ENCODE results near the gene ZNF771. TPM values are rescaled to one million over a fixed set of nuclear protein-coding genes. Genes with fewer than 3 reads are reported as not detected.
A peak's percentile ranks its signal among the peaks of the same experiment; 100 is the strongest.

ZNF771 gene
- total and polyA plus RNA-seq, 9 of the 15 experiments (the other 6 are each of a cell fraction or from before 2014, with no cell fraction given): 1.5 to 12.6 (median 4.4) TPM

DNA sequence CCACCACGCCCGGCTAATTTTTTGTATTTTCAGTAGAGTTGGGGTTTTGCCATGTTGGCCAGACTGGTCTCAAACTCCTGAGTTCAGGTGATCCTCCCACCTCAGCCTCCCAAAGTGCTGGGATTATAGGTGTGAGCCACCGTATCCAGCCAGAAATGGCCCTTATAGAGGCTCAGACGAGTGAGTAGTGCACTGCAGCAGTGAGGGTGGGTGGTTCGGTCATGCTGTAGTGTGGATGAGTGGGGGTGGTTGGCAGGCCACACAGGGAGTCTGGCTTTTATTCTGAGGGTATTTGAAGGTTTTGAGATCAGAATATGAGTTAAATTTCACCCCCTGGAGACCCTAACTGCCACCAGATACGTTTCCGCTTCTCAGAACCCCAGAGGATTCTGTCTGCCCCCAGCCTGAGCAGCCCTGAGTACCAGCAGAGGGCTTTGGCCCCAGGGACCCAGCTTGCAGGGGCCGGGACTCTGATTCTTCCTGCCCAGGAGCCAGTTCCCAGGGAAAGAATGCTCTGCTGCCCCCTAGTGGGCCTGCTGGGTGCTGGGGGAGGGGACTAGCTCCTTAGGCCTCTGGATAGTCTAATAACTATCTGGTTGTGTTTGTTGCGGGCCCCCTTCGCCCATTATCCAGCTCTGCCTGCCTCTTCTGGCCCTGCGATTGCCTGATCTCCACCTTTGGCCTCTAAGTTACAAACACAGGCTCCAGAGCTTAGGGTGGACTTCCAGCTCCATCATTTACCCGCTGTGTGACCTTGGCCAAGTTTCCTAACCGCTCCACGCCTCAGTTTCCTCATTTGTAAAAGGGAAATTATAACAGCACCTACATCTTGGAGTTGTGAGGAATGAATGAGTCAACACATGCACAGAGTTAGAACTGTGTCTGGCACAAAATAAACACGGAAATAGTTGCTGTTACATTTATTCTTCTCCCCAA lies 2.0 kb downstream of the ZNF771 start (continued):
- no peak for TF ChIP-seq IRF1 (CRISPR knock-in tag; IDR thresholded peaks at IDR 0.05; ENCODE audit: borderline replicate concordance)
- TF ChIP-seq MCM7 (IDR thresholded peaks at IDR 0.05): no peak
- TF ChIP-seq NCOR1 (IDR thresholded peaks at IDR 0.05): peak; percentile 32; the same call in 1 of the 2 replicates
- TF ChIP-seq, protein P1, sequence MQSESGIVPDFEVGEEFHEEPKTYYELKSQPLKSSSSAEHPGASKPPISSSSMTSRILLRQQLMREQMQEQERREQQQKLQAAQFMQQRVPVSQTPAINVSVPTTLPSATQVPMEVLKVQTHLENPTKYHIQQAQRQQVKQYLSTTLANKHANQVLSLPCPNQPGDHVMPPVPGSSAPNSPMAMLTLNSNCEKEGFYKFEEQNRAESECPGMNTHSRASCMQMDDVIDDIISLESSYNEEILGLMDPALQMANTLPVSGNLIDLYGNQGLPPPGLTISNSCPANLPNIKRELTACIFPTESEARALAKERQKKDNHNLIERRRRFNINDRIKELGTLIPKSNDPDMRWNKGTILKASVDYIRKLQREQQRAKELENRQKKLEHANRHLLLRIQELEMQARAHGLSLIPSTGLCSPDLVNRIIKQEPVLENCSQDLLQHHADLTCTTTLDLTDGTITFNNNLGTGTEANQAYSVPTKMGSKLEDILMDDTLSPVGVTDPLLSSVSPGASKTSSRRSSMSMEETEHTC (IDR thresholded peaks at IDR 0.05): no peak
- peak; percentile 36; the same call in 1 of the 2 replicates for TF ChIP-seq EP300 (IDR thresholded peaks at IDR 0.05; ENCODE audit: low read length)
- no peak for TF ChIP-seq PHB (CRISPR knock-in tag; IDR thresholded peaks at IDR 0.05)
- no peak for TF ChIP-seq EHMT2 (IDR thresholded peaks at IDR 0.05)
- no peak for TF ChIP-seq ZNF449 (CRISPR knock-in tag; IDR thresholded peaks at IDR 0.05)
- 0 out of 2 replicates have a peak, but pooled peaks have one; percentile 56 for TF ChIP-seq ZBTB43 (CRISPR knock-in tag; IDR thresholded peaks at IDR 0.05)
- TF ChIP-seq, protein P2, sequence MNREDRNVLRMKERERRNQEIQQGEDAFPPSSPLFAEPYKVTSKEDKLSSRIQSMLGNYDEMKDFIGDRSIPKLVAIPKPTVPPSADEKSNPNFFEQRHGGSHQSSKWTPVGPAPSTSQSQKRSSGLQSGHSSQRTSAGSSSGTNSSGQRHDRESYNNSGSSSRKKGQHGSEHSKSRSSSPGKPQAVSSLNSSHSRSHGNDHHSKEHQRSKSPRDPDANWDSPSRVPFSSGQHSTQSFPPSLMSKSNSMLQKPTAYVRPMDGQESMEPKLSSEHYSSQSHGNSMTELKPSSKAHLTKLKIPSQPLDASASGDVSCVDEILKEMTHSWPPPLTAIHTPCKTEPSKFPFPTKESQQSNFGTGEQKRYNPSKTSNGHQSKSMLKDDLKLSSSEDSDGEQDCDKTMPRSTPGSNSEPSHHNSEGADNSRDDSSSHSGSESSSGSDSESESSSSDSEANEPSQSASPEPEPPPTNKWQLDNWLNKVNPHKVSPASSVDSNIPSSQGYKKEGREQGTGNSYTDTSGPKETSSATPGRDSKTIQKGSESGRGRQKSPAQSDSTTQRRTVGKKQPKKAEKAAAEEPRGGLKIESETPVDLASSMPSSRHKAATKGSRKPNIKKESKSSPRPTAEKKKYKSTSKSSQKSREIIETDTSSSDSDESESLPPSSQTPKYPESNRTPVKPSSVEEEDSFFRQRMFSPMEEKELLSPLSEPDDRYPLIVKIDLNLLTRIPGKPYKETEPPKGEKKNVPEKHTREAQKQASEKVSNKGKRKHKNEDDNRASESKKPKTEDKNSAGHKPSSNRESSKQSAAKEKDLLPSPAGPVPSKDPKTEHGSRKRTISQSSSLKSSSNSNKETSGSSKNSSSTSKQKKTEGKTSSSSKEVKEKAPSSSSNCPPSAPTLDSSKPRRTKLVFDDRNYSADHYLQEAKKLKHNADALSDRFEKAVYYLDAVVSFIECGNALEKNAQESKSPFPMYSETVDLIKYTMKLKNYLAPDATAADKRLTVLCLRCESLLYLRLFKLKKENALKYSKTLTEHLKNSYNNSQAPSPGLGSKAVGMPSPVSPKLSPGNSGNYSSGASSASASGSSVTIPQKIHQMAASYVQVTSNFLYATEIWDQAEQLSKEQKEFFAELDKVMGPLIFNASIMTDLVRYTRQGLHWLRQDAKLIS (CRISPR knock-in tag; IDR thresholded peaks at IDR 0.05): peak; percentile 40; the same call in 1 of the 2 replicates
- TF ChIP-seq TEAD4 (IDR thresholded peaks at IDR 0.05; ENCODE audit: low read length): 0 out of 2 replicates have a peak, but pooled peaks have one; percentile 13
- no peak for TF ChIP-seq TEAD4 (CRISPR knock-in tag; IDR thresholded peaks at IDR 0.05; ENCODE audit: borderline replicate concordance)
- TF ChIP-seq CTCF (IDR thresholded peaks at IDR 0.05 in 2 of 3, conservative IDR thresholded peaks at IDR 0.05 in 1 of 3; ENCODE audit: insufficient read depth in 2 of 3, low read depth in 1 of 3, low read length in 3 of 3): peak; percentile 96 to 97 (median 96)
- TF ChIP-seq ZNF586 (CRISPR knock-in tag; conservative IDR thresholded peaks at IDR 0.05): no peak

Data from K562 (cell line).